T-helper 9 cell (primary cell): Measurements from ENCODE around the gene NPR1.
"Not testable (repeated sequence)": the region's sequence is repeated elsewhere in the genome, so short reads cannot be mapped to it uniquely, and the experiment has no call there.

Source experiments
- DNase-seq: peaks from one replicate; pipeline ENCODE4 v3.0.0-alpha.2; 2020

NPR1 gene

GRCh38 chr1:153683854-153684253 lies 5.4 kb downstream of the NPR1 start:
- no peak for DNase-seq

DNA sequence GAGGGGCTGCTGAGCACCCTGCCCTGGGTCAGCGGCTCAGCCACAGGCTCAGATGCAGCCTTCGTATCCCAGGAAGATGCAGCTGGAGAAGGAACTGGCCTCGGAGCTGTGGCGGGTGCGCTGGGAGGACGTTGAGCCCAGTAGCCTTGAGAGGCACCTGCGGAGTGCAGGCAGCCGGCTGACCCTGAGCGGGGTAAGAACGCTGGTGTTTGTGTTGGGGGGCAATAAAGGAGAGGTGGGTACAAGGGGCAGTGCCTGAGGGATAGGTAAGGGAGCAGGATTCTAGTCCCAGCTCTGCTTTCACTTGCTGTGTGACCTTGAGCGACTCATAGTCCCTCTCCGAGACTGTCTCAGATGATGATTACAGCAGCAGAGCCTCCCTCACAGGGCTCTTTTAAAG lies 6.4 kb downstream of the NPR1 start:
- DNase-seq: no peak

GRCh38 chr1:153685544-153686340 lies 7.3 kb downstream of the NPR1 start:
- no peak for DNase-seq

DNA sequence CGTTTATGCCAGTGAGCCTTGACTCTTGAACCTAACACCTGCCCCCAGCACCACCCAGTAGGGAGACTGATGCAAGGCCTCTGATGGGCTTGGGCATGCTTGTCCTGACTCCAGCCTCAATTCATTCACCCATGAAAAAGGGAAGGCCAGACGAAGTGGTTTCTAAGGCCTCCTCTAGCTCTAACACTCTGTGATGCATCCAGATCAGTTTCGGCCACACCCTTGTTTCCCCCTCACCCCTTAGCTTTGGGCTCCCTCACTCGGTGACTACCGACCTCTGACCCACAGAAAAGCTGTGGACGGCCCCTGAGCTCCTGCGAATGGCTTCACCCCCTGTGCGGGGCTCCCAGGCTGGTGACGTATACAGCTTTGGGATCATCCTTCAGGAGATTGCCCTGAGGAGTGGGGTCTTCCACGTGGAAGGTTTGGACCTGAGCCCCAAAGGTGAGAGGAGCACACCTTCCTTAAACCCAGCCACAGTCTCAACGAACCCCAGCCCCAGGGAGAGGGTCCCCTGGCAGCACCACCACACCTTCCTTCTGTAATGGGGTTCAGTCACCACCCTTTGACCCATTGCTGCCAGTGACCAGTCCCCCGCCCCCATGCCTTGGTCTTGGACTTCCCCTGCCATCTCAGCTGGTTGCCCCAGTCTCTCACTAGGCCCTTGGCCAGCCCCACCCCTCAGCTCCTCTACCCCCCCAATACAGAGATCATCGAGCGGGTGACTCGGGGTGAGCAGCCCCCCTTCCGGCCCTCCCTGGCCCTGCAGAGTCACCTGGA lies 9.0 kb downstream of the NPR1 start:
- DNase-seq: no peak

DNA sequence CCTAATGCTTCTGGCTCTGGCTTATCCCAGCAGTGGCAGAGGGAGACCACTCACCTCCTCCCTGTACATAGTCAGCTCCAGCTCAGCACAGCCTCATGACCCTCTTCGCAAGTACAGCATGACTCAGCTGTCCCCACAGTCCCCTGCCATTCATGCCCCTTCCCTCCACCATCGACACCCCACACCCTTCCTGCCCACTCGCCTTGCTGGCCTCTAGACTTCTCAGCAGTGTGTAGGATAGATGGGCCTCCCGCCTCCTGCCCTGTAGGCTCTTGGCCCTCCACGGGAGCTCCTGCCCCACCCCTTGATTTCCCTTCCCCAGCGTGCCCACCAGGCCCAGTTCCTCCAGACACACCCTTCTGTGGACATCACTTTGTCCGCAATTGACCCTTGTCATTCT lies 9.8 kb downstream of the NPR1 start:
- DNase-seq: no peak

DNA sequence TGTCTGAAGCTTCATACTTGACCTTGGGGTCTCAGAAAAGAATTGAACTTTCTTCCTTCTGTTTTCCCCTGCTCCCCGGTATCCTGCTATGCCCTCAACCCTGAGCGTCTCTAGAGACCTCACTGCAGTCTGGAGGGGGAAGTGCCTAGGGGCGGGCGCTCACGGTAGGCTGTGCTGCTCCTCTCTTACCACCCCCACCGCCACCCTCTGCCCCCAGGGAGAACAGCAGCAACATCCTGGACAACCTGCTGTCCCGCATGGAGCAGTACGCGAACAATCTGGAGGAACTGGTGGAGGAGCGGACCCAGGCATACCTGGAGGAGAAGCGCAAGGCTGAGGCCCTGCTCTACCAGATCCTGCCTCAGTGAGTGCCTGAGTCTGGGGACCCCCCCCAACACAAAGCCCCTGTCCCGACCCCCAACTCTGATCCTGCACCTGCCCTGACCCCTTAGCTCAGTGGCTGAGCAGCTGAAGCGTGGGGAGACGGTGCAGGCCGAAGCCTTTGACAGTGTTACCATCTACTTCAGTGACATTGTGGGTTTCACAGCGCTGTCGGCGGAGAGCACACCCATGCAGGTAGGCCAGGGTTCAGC lies 10.3 kb downstream of the NPR1 start:
- DNase-seq: no peak

DNA sequence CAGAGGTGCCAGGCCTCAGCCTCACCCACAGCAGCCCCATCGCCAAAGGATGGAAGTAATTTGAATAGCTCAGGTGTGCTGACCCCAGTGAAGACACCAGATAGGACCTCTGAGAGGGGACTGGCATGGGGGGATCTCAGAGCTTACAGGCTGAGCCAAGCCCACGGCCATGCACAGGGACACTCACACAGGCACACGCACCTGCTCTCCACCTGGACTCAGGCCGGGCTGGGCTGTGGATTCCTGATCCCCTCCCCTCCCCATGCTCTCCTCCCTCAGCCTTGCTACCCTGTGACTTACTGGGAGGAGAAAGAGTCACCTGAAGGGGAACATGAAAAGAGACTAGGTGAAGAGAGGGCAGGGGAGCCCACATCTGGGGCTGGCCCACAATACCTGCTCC lies 15.0 kb downstream of the NPR1 start:
- no peak for DNase-seq

- DNase-seq: no peak
Measured at GRCh38 chr1:153696741-153697140, 18.3 kb downstream of the NPR1 start.

GRCh38 chr1:153697191-153698019 lies 18.9 kb downstream of the NPR1 start:
- DNase-seq: no peak

- DNase-seq: no peak
Measured at GRCh38 chr1:153698020-153698922, 19.8 kb downstream of the NPR1 start.

DNA sequence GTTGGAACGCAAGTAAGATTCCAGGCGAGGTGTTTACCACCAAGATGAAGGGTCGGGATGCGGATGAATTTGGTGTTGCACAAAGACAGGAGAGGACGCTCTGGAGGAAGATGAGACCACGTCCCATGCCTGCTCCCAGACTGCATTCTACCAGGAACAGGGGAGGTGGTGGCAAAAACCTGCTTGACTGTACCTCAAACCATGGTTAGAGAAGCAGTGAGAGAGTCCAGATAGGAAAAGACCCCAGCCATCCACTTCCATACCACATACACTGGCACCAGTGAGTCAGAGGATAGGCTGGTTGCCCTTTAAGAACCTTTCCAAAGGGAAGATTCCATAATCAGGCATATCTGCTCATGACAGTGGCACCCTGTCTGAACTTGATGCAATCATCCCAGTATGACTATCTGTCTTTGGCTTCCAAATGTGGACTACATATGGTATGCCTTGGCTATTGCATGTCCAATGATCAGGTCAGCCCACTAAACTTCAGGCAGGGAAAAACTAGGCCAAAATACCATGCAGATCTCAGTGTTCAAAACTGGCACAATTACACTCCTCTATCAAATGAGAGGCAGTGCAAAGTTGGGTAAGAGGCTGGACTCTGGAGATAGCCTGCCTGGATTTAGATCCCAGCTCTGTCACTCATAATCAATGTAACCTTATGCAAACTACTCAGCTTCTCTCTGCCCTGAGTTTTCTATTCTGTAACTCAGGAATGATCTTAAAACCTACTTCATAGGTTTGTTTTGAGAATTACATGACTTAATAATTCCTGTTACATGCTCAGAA lies 20.6 kb downstream of the NPR1 start:
- no peak for DNase-seq

GRCh38 chr1:153699768-153700167 lies 21.3 kb downstream of the NPR1 start:
- no peak for DNase-seq

DNA sequence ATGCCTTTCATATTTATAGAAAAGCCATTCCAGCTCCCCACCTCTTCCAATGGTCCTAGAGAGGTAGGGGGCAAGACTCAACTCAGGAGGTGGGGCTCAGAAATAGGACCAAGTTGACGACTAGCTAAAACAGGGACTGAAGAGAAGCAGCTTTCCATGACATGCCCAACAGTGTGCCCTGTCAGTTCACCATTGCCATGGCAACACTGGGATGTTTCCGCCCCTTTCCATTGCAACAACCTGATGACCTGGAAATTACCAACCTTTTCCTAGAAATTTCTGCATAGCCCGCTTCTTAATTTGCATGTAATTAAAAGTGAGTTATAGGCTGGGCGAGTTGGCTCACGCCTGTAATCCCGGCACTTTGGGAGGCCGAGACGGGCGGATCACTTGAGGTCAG lies 27.0 kb downstream of the NPR1 start:
- DNase-seq: no peak

DNA sequence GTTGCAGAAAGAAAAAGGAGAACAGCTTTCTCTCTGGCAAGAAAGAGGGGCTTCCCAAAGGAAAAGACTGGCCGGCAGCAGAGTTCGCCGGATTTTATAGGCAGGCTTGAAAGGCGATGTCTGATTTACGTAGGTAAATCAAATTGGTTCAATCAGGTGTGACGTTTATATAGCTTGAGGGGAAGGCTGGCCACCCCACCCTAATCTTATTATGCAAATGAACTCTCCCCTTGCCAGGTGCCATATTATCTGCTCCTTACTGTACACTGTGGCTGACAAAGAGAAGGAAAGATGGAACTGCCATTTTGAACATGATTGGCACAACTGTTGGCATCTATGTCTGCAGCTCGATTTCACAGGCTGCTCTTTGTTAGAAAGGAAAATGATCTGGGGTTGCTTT lies 32.5 kb downstream of the NPR1 start:
- DNase-seq: no peak

DNA sequence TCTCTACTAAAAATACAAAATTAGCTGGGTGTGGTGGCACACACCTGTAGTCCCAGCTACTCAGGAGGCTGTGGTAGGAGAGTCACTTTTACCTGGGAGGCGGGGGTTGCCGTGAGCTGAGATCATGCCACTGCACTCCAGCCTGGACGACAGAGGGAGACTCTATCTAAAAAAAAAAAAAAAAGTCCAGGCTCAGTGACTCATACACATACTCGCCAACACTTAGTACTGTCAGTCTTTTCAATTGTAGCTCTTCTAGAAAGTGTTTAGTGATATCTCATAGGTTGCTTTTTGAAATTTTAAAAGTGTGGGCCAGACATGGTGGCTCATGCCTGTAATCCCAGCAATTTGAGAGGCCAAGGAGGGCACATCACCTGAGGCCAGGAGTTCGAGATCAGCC lies 37.7 kb downstream of the NPR1 start:
- not testable (repeated sequence) for DNase-seq

DNA sequence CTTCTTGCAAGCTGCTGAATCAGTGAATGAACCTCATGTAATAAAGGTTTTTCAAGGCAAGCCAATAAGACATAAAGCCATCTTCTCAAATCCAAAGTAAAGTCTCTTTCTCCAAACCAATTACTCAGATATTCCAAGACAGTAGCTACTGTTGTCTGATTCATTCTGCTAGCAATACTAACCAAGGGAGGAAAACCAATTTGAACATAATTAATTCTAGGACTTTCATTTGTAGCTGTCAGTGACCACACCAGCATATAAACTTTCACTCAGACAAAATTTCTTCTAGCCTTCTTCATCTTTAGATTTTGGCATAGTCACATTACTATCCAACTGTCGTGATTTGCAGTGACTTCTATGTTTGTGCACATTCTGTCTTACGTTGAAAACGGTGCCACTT lies 38.8 kb downstream of the NPR1 start:
- DNase-seq: no peak

GRCh38 chr1:153723687-153724086 lies 45.2 kb downstream of the NPR1 start:
- no peak for DNase-seq

- not testable (repeated sequence) for DNase-seq
Measured at GRCh38 chr1:153724634-153725033, 46.1 kb downstream of the NPR1 start.

DNA sequence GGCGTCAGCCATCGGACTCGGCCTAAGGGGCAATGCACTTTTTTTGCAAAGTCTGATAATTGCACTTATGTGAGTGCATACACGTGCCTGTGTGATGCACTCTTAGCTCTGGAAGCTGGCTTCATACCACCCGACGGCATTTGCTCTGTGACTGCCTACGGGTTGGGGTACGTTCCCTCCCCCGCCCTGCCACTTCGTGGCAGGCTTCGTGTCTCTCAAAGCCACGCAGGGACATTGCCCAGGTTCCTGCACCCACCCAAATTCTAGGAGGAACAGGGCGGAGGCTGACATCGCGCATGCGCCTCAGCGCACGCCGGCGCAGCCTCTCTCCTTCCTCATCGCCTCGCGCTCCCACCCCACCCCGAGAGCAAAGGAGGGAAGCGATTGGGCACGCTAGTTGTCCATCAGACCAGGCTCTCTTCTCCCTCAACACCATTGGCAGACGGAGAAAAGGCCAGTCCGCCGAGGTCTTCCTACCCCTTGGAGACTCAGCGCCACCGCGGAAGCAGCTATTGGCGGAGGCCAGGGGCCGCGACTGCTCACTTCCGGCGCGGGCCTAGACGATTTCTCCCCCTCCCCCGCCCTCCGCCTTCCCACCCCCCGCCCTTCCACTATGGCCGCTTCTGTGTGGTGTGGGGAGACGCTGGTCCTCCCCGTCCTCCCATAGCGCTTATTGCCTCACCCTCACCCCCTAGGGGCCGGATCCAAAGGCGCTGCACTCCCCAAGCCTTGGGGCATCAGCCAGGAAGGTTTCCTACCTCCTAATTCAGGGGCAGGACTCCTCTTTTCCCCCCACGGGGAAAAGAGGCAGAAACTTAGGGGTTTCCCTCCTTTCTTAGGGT lies 49.2 kb downstream of the NPR1 start, which contains the start of gene INTS3:
INTS3 (plus strand) TSS at position 588 of the 842 bp plus-strand sequence. CDS start 585 bp downstream, outside the sequence.
- peak; percentile 97 for DNase-seq
